Stimulated activated CD4-positive, alpha-beta T cell treated with anti-CD3 and anti-CD28 coated beads, Interleukin-4, amount 100 ng/mL, for 48 hours (primary cell): ENCODE data around the gene ZNF407.

Source experiments
- DNase-seq, 2 donors: peaks; one replicate each; pipeline ENCODE4 v3.0.0-alpha.2; 2020; ENCODE audit warnings: low read depth in 2 of 2

ZNF407 gene

DNA sequence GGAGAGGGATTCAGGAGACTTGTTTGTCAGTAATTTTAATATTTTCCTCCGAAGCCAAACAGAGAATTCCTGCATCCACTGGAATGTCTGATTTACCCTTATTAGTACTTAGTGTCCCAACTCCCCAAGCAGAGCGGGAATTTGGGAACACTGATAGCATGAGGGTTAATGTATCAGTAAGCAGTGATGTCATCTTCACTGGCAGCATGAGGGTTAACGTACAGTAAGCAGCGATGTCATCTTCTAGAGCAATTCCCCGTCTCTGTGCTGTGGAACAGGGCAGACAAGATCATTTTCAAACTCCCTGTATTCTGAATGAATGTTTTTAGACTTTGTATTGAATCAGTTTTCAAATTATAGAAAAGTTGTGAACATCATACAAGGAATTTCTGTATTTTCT lies 228.9 kb downstream of the ZNF407 start:
- no peak for DNase-seq

DNA sequence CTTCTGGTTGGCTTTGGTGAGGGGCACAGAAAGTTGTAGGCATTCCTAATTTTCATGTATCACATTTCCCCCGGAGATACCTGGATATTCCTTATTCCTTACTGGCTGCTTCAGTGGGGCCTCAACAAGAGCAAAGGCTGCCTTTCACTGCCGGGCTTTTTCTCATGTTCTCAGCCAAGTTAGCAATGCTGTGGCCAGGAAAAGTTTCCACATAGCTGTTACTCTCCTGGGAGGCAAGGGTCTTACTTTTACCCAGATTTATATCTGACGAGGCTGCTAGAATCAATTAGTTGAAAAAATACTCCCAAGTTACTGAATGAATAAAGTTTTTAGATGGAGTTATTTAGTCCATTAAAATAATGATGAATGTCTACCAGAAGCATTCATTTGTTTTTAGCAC lies 230.5 kb downstream of the ZNF407 start:
- no peak for DNase-seq

- no peak for DNase-seq
Measured at GRCh38 chr18:74831571-74832250, 234.0 kb downstream of the ZNF407 start.

- DNase-seq, result no peak
Measured at GRCh38 chr18:74832381-74832780, 234.7 kb downstream of the ZNF407 start.

- no peak for DNase-seq
Measured at GRCh38 chr18:74832999-74833398, 235.3 kb downstream of the ZNF407 start.

DNA sequence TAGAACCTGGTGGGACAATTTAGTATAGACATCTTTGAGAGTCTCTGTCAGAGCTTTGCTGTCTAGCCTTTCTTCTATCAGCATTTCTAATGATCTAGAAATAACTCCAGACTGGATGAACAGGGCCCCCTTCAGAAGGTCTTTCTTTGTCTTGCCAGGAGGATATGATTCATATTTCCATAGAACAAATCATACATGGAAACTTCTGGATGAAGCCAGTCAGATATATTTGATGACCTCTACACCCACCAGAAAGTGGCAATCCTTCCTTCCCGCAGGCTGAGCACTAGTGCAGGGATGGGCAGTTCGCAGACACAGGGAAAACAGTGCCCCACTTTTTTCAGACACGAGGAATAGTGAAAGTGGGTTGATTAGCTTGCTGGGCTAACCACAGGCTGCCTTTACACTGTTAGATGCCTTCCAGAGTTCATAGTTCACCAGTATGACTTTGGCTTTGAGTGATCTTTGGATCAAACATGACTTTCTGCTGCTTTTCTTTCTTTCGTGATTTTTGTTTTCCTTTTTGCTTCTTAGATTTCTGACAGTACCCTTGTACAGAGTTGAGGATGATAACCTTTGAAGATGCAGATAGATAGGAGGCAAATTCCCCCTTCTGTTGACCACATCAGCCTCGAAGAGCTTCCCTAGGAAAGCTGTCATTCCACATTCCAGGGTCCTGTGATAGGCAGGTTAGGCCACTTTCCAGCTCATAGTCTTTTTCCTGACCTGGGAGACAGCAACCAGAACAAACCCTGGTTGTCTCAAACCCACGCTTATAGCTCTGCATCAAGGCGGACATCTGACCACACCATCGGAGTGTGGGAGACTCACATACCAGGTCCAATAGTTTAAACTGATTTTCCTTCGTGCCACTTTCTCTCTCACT lies 237.0 kb downstream of the ZNF407 start:
- DNase-seq, result no peak

DNA sequence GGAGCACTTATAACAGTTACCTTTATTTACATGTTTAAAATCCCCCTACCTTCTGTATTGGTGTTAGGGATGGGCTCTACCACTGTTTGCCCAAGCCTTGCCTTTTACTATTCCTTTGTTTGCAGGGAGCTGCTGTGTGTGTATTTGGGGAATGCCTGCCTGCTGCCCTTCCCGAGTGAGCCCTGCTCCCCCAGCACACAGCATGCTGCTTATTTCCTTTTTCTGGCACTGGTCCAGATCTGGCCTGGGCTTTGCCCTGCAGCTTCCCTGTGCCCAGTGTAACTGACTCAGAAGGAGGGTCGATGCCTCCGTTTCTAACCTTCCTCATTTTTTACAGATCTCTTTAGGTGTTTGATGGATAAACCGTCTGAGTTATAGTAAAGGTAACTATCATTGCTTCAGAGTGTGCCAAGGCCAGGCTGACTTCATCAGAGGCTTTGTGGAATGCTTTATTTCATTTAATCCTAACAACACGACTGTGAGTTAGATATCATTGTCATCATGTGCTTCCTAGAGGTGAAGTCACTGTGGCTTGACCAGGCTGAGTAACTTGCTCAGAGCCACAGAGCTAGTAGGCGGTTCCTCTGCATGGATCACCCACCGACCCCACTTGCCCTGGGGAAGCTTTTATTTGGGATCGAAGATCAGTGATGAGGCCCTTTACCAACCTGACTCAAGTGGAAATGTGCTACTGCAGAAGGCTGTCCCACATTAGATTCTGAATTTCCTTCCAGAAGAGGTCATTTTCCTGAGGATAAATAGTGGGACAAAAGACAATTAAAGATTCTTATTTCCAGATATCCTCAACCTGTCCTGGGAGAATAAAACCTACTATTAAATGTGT lies 238.8 kb downstream of the ZNF407 start:
- DNase-seq, result no peak

DNA sequence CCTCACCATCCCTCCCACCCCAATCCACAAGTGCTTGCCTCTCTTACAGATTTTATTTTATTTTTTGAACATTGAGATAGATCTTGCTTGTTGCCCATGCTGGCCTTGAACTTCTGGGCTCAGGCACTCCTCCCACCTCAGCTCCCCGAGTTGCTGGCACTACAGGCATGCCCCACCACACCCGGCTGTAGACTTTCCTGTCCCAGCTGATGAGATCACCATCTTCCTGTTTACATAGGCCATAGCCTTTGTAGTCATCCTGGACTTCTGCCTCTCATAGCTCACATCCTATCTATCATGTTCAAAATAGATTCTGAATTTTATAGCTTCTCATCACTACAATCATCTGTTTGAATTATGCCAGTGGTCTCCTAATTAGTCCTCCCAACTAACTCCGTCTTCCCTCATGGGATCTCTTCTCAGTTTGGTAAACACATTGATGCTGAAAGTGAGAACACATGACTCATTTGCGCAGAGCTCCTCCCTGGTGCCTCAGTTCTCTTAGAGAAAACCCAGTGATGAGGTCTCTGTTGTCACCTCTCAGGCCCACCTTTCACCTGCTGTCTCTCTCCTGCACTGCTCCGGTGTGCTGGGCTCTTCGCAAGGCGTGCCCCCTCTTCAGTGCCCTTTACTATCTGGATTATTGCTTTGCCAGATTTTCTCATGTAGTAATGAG lies 243.0 kb downstream of the ZNF407 start:
- no peak for DNase-seq

GRCh38 chr18:74841248-74841647 lies 243.6 kb downstream of the ZNF407 start:
- no peak for DNase-seq

DNA sequence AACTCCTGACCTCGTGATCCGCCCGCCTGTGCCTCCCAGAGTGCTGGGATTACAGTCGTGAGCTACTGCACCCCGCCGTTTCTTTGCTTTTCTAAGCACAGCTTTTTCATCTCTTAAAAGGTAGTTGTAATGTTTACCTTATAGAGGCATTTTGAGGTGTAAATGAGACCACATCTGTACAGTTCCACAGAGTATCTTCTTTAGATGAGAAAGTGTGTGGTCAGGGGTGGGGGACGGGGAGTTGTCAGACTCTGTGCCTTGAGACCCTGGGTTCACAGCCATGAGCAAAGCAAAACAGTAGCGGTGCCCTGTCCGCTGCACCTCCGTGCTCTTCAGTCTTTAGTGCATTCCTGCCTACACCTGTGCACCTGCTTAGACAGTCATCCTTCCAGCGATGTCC lies 251.6 kb downstream of the ZNF407 start:
- DNase-seq, result no peak

DNA sequence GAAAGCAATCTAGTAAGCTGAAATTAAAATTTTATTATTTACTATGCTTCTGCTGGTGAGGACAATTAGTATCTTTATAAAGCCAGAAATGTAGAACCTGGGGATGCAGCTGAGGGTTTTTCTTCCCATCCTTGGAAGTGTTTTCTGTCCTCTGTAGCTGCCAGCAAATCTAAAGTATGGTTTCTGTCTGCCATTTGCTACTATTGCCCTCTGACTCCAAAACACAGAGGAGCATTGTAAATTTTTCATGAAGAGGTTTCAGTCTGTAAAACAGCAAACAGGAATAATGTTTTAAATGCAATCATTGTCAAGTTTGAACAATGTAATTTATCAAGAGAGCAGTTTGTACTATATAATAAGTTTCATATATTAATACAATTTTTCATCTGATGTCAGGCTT lies 258.8 kb downstream of the ZNF407 start:
- no peak for DNase-seq

GRCh38 chr18:74856928-74857327 lies 259.3 kb downstream of the ZNF407 start:
- DNase-seq, result no peak

- no peak for DNase-seq
Measured at GRCh38 chr18:74857901-74858300, 260.2 kb downstream of the ZNF407 start.

DNA sequence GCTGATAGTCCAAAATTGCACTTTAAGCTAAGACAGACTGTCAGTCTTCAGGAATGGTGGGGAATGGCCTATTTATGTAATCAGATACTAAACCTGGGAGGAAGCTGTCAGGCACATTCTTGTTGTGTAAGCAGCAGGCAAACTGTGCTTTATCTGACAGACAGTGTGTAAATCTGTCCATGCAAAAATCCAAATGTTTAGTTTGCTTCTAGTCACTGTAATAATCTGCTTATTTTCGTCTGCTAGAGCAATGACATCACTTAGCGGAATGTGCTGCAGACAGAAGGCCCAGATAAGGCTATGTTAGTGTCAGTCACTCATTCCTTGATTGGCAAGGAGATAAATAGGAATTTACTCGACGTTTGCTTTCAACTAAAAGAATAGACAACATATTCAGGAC lies 263.5 kb downstream of the ZNF407 start:
- no peak for DNase-seq

DNA sequence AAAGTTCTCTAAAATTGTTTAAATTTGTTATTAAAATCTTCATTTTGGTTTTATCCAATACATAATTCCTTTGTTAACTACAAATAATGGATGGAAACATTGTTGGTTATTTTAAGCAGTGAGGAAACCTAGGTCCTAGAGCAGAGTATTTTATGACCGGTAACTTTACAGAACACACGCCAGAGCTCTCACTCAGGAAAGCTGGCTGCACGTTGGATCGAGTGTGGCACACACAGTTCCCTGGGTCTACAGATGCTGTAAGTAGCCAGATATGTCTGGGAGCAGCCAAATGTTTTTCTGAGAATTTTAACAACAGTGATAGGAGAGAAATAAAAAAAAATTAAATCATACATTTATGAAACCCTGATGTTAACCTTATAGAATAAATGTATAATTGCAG lies 264.4 kb downstream of the ZNF407 start:
- no peak for DNase-seq

DNA sequence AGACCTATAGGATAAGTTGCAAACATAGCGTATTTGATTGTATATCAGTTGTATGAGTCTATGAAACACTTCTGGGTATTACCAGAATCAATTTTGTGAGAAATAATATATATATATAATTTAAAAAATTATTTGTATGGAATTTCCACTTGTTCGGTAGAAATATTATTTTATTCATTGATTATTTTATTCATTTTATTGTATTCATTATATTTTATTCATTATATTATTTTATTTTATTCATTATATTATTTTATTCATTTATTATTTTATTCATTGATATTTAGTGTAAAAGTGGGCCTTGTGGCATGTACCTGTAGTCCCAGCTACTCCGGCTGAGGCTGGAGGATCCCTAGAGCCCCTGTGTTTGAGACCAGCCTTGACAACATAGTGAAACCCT lies 268.9 kb downstream of the ZNF407 start:
- no peak for DNase-seq

- no peak for DNase-seq
Measured at GRCh38 chr18:74868461-74868860, 270.8 kb downstream of the ZNF407 start.

- no peak for DNase-seq
Measured at GRCh38 chr18:74869904-74870863, 272.5 kb downstream of the ZNF407 start.

DNA sequence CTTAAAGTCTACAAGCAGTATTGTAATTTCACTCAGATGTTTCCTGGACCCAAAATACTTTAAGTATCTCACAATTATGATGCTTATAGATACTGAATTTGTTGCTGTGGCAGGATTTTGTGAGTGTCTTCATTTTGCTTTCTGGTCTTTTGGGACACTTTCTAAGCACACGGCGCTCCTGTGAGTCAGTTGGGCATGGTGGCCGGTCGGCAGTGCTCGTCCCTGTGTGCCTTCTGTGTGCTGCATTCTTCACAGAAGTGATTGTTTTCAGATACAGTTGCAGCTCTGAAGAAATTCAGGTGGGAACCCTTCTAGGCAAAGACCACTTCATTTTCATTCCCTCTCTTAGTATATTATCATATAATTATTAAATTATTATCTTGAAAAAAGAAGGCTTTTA lies 273.3 kb downstream of the ZNF407 start:
- DNase-seq, result no peak

- DNase-seq, result no peak
Measured at GRCh38 chr18:74873629-74874028, 276.0 kb downstream of the ZNF407 start.

- DNase-seq, result no peak
Measured at GRCh38 chr18:74874351-74874750, 276.7 kb downstream of the ZNF407 start.
